GM18907 (cell line): ENCODE measurements around the gene POLG2.
"Not testable (repeated sequence)": the region's sequence is repeated elsewhere in the genome, so short reads cannot be mapped to it uniquely, and the experiment has no call there.

Experiments used
- ATAC-seq: cut with Tn5 transposase; IDR thresholded peaks from one replicate; pipeline ENCODE4 v1.9.1; 2021; ENCODE audit warnings: mild to moderate bottlenecking, moderate library complexity; ENCODE audit not compliant: unreplicated experiment

POLG2 gene

GRCh38 chr17:64491034-64491860 is 5.6 kb downstream of the POLG2 start:
- ATAC-seq: no peak

DNA sequence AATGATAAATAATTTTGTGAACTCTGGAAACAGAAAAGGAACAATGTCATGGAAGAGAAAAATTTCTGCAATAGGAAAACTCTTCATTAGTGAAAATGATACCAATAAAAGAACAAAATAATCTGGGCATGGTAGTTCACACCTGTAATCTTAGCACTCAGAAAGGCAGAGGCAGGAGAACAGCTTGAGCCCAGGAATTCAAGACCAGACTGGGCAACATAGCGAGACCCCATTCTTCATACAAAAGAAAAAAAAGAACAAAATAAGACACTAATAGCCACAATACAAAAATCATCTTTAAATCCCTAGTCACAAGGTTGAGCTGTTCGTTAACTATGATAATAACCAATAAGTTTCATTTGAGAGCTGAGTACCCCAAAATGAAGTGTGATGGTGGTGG is 8.6 kb downstream of the POLG2 start:
- ATAC-seq: no peak

- no peak for ATAC-seq
These were observed 12.5 kb downstream of the POLG2 start for GRCh38 chr17:64484380-64484779.

DNA sequence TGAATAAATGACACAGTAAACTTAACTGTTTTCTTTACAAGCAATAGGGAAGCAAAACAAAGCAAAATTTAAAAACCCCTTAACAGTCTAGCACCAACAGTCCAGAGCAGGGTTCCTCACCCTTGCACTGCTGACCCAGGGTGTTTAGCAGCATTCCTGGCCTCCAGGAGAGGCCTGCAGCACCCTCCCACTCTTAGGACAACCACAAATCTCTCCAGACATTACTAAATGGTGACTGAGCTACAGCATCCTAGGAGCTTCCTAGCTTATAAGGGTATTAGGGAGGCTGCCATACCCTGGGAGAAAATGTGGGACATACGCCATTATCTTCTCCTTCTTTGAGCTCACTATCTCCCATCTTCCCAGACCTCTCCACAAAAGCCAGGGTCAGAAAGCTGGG is 15.9 kb downstream of the POLG2 start:
- no peak for ATAC-seq

DNA sequence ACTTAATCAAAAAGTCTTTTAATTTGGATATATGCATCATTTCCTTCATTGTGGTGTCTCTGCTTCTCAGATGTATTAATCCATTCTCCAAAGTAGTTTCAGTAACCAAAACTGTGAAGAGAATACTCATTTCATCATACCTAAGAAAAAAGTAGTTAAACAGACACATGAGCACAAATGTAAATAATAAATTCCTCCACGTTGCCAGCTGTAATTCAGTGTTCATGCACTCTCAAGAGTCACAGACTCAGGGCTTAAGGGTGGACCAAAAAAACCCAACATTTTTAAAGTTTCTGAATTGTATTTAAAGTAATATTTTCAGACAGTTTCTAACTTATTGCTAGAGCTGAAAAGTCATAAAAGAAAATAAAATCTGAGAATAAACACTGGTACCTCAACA is 19.0 kb downstream of the POLG2 start:
- ATAC-seq: no peak

- ATAC-seq: no peak
These were observed 24.3 kb downstream of the POLG2 start for GRCh38 chr17:64472564-64472963.

GRCh38 chr17:64471440-64471839 is 25.4 kb downstream of the POLG2 start:
- ATAC-seq: no peak

- ATAC-seq: no peak
These were observed 26.2 kb downstream of the POLG2 start for GRCh38 chr17:64470625-64471024.

DNA sequence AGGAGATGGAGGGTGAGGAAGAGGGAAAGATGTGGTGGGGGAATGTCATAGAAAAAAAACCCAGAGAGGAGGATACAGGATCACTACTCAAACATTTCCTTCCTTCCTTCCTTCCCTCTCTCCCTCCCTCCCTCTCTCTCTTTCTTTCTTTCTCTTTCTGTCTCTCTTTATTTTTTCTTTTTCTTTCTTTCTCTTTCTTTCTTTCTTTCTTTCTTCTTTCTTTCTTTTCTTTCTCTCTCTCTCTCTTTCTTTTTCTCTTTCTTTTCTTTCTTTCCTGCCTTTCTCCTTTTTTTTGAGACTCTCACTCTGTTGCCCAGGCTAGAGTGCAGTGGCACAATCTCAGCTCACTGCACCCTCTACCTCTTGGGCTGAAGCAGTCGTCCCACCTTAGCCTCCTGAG is 30.0 kb downstream of the POLG2 start:
- ATAC-seq: not testable (repeated sequence)

- no peak for ATAC-seq
These were observed 30.7 kb downstream of the POLG2 start for GRCh38 chr17:64466019-64466735.

GRCh38 chr17:64461788-64462187 is 35.1 kb downstream of the POLG2 start:
- no peak for ATAC-seq

- ATAC-seq: no peak
These were observed 35.9 kb downstream of the POLG2 start for GRCh38 chr17:64460955-64461354.

- ATAC-seq: not testable (repeated sequence)
These were observed 37.0 kb downstream of the POLG2 start for GRCh38 chr17:64459818-64460217.

DNA sequence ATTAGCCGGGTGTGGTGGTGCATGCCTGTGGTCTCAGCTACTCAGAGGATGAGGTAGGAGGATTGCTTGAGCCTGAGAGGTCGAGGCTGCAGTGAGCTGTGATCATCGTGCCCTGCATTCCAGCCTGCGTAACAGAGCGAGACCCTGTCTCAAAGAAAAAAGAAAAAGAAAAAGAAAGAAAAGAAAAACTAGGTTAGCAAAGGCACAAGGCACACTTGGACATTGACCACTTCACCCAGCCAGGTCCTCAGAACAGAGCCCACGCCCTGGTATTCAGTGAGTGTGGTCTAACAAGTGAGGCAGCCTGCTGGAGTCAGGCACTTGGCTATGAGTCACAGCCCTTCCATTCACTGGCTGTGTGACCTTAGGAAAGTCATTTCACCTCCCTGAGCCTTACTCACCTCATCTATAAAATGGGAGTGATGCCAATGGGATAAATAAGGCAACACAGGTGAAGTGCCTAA is 37.5 kb downstream of the POLG2 start:
- no peak for ATAC-seq

- no peak for ATAC-seq
These were observed 38.1 kb downstream of the POLG2 start for GRCh38 chr17:64458756-64459155.

DNA sequence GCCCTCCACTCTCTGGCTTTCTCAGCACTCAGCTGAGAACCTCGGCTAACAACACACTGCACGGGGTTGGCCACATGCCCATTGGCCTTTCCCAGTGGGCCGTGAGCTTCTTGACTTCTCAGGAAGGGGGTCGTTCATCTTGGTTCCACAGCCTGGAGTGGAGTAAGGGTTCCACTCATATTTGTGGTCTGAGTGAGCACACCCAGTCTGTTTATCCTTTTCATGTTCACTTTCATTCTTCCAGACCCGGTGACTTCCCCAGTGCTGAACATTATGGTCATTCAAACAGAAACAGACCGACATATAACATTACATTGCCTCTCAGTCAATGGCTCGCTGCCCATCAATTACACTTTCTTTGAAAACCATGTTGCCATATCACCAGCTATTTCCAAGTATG is 39.7 kb downstream of the POLG2 start:
- ATAC-seq: no peak

DNA sequence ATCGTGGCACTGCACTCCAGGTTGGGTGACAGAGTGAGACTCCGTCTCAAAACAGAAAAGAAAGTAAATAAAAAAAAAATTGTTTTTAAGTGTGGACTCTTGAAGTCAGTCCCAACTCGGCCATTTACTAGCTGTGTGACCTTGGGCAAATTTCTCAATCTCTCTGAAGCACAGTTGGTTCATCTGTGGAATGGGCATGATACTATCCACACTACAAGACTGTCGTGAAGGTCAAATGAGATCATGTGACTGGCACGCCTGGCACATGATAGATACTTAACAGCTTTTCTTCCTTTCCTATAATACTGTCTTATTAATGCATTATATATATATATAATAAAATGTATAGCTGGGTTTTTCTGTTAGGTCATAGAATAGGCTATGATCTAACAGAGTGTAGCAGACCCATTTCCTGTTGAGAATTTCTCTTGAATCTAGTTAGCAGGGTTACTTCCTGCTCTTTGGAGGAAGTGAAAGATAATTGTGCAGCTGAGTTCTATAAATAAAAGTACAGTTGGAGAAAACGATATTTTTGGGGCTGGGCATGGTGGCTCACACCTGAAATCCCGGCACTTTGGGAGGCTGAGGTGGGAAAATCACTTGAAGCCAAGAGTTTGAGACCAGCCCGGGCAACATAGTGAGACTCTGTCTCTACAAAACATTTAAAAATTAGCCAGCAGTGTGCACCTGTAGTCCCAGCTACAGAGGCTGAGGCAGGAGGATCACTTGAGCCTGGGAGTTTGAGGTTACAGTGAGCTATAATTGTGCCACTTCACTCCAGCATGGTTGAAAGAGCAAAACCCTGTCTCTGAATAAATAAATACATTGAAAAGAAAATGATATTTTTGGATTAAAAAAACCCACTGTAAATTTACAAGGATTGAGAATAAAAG is 40.6 kb downstream of the POLG2 start:
- no peak for ATAC-seq

DNA sequence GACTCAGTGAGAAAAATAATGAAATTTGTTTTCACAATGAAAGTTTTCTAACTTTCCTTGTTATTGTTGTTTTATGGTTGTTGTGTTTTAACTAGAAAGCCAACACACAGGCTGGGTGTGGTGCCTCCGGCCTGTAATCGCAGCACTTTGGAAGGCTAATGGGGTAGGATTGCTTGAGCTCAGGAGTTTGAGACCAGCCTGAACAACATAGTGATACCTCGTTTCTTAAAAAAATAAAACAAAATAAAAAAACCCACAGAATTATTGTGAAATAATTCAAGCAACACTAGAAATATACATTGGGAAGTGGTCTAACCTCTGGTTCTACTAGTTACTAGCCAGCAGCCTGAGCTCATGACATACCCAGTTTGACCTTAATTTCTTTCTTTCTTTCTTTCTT is 47.3 kb downstream of the POLG2 start:
- ATAC-seq: no peak

GRCh38 chr17:64448665-64449512 is 48.0 kb downstream of the POLG2 start, which contains the start of gene MILR1:
Gene MILR1 (plus strand): TSS chr17:64449115. CDS start chr17:64449169, 54 bp downstream.
- peak; percentile 74 for ATAC-seq

- peak; percentile 45 for ATAC-seq
These were observed 49.3 kb downstream of the POLG2 start for GRCh38 chr17:64447526-64447925.
